Measurements from ENCODE around the gene RBM33. TPM values are rescaled to one million over a fixed set of nuclear protein-coding genes. Genes with fewer than 3 reads are reported as not detected.

The RBM33 gene
- total RNA-seq, 1 donor from 2014 or later = 62.8 TPM

DNA sequence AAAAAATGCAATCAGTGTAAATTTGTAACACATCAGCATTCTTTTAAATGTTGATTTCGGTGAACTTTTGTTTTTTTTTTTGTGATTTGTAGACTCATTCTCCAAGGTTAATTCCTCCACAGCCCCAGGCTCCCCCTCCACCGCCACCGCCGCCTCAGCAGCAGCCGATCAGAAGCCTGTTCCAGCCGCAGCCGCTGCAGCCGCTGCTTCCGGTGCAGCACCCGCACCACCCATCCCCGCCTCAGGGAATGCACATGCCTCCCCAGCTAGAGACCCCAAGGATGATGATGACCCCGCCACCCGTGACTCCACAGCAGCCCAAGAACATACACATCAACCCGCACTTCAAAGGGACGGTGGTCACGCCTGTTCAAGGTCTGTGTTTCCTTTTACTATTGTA lies 66.6 kb downstream of the RBM33 start:
- no peaks in the 10 kb centered on the region for H3K9me3 ChIP-seq
- H3K27ac ChIP-seq = no peak overlapping the region
- no peaks in the 10 kb centered on the region for H3K27me3 ChIP-seq
- ATAC-seq (no peak), DNase-seq (no peak)
- H3K36me3 ChIP-seq = peaks cover 90% of the 10 kb centered on the region
- no peak overlapping the region for H3K4me3 ChIP-seq
- intact Hi-C loops (cut with DNase I) = no loop called here
- no peaks in the 10 kb centered on the region for H3K4me1 ChIP-seq
- TF ChIP-seq, protein P1, sequence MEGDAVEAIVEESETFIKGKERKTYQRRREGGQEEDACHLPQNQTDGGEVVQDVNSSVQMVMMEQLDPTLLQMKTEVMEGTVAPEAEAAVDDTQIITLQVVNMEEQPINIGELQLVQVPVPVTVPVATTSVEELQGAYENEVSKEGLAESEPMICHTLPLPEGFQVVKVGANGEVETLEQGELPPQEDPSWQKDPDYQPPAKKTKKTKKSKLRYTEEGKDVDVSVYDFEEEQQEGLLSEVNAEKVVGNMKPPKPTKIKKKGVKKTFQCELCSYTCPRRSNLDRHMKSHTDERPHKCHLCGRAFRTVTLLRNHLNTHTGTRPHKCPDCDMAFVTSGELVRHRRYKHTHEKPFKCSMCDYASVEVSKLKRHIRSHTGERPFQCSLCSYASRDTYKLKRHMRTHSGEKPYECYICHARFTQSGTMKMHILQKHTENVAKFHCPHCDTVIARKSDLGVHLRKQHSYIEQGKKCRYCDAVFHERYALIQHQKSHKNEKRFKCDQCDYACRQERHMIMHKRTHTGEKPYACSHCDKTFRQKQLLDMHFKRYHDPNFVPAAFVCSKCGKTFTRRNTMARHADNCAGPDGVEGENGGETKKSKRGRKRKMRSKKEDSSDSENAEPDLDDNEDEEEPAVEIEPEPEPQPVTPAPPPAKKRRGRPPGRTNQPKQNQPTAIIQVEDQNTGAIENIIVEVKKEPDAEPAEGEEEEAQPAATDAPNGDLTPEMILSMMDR (IDR thresholded peaks at IDR 0.05) = no peak

- Histone ChIP-seq H3K27me3 (no peaks in the 10 kb centered on the region), H3K9me3 (no peaks in the 10 kb centered on the region), H3K27ac (no peak overlapping the region), H3K4me3 (no peak overlapping the region), H3K36me3 (peaks cover 70% of the 10 kb centered on the region), H3K4me1 (no peaks in the 10 kb centered on the region)
- peak; percentile 74 for DNase-seq
- intact Hi-C loops (cut with DNase I) = no loop called here
- TF ChIP-seq, protein P1 (IDR thresholded peaks at IDR 0.05) = no peak
- peak; percentile 75 for ATAC-seq
Measured at GRCh38 chr7:155713384-155713783, 68.9 kb downstream of the RBM33 start.

DNA sequence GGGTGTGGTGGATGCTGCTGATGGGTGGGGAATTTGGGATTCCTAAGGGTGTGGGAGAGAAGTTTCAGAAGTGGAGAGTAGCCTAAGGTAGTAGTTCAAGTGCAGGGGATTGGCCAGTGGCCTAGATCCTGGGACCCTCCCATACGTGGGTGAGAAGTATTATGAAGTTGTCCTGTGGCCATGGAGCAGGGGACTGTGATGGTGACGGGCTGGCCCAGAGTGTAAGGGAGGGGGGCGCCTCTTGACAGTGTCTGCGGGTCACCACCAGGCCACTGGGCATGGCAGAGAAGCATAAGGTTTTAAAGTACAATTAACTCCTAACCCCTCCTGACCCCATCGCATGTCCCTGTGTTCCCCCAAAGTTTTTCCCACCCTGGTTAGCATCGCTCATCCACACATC lies 70.2 kb downstream of the RBM33 start:
- Histone ChIP-seq H3K27ac (no peak overlapping the region), H3K9me3 (no peaks in the 10 kb centered on the region), H3K36me3 (peaks cover 69% of the 10 kb centered on the region), H3K4me1 (no peaks in the 10 kb centered on the region), H3K27me3 (no peaks in the 10 kb centered on the region), H3K4me3 (no peak overlapping the region)
- DNase-seq (no peak), ATAC-seq (peak; percentile 33)
- TF ChIP-seq, protein P1 (IDR thresholded peaks at IDR 0.05) = no peak
- intact Hi-C loops (cut with DNase I) = no loop called here

- intact Hi-C loops (cut with DNase I) = no loop called here
- no peak overlapping the region for H3K4me3 ChIP-seq
- DNase-seq = no peak
- TF ChIP-seq, protein P1 (IDR thresholded peaks at IDR 0.05) = no peak
- H3K27me3 ChIP-seq = no peaks in the 10 kb centered on the region
- ATAC-seq = no peak
- no peak overlapping the region for H3K27ac ChIP-seq
- no peaks in the 10 kb centered on the region for H3K9me3 ChIP-seq
- H3K4me1 ChIP-seq = no peaks in the 10 kb centered on the region
- peaks cover 71% of the 10 kb centered on the region for H3K36me3 ChIP-seq
Measured at GRCh38 chr7:155715111-155715805, 70.8 kb downstream of the RBM33 start.

DNA sequence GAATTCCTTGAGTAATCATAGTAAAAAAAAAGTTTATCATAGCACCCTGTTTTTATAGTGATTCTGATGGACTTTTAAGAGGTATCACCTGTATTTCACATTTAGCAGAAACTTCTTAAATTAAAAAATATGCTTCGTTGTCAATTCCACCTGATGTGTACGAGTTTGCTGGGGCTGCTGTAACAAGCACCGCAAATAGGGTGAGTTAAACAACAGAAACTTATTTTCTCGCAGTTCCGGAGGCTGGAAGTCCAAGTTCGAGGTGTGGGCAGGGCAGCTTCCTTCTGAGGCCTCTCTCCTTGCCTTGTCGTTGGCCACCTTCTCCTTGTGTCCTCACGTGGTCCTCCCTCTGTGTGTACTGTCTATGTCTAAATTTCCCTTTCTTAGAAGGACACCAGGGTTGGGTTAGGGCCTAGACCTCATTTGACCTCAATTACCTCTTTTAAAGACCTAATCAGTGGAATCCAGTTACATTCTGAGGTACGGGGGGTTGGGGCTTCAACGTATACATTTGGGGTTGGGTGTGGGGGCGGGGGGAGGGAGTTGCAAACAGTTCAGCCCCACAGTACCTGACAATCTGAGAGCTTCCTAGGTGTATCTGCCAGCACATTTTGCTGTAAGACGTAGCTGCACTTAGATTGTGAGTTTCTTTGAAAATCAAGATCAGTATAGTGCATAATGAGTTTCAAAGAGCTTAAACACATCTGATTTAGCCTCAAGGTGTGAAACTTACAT lies 72.7 kb downstream of the RBM33 start:
- H3K27me3 ChIP-seq = no peaks in the 10 kb centered on the region
- intact Hi-C loops (cut with DNase I) = no loop called here
- H3K27ac ChIP-seq = no peak overlapping the region
- H3K9me3 ChIP-seq = no peaks in the 10 kb centered on the region
- no peak for ATAC-seq
- peaks cover 57% of the 10 kb centered on the region for H3K36me3 ChIP-seq
- no peak for DNase-seq
- no peaks in the 10 kb centered on the region for H3K4me1 ChIP-seq
- no peak overlapping the region for H3K4me3 ChIP-seq
- TF ChIP-seq, protein P1 (IDR thresholded peaks at IDR 0.05) = no peak
